IMR-90 (cell line): ENCODE results near the gene GNAT3. TPM values are rescaled to one million over a fixed set of nuclear protein-coding genes. Genes with fewer than 3 reads are reported as not detected.

Source experiments
- ATAC-seq: fragments of 200-7000 bp; cut with Tn5 transposase; 2 replicates; pipeline ENCODE4 v1.9.1; 2020; ENCODE audit warnings: low read depth, mild to moderate bottlenecking, moderate library complexity
- BruUV-seq: library from RNA; stranded (reverse); fragments of 400-500 nt; replicated peaks from 2 replicates; lab custom pipeline; 2021; lab: Mats Ljungman, UMichigan
- CTCF ChIA-PET: fragments of 300-600 bp; formaldehyde crosslinking; extraction: SDS; loops from one replicate; lab custom pipeline; 2021; ENCODE audit warnings: antibody characterized with exemption; lab: Yijun Ruan, JAX
- POLR2A ChIA-PET: fragments of 300-600 bp; sonication (Branson Sonifier 250); formaldehyde crosslinking; loops from one replicate; lab custom pipeline; 2022; ENCODE audit warnings: antibody characterized with exemption; ENCODE audit not compliant: unreplicated experiment; lab: Charles Lee
- DNase-seq: peaks from one replicate; pipeline ENCODE4 v3.0.0; 2013
- H2AFZ ChIP-seq: replicated peaks from 2 replicates; pipeline ENCODE3; 2013; ENCODE audit warnings: low read length, mild to moderate bottlenecking; ENCODE audit not compliant: poor library complexity
- H2AK5ac ChIP-seq: 2 replicates; pipeline ENCODE4 v1.6.1; 2013; ENCODE audit warnings: low read depth, low read length, inconsistent platforms
- H2AK9ac ChIP-seq: replicated peaks from 2 replicates; pipeline ENCODE3; 2013; ENCODE audit warnings: mild to moderate bottlenecking, low read depth, low read length, moderate library complexity; ENCODE audit not compliant: poor library complexity
- H2BK120ac ChIP-seq: 2 replicates; pipeline ENCODE4 v1.6.1; 2013; ENCODE audit warnings: low read depth, low read length, inconsistent platforms
- H2BK15ac ChIP-seq: 3 replicates; pipeline ENCODE4 v1.6.1; 2013; ENCODE audit warnings: low read depth, low read length, inconsistent platforms
- H2BK20ac ChIP-seq: 2 replicates; pipeline ENCODE4 v1.6.1; 2013; ENCODE audit warnings: low read depth, mild to moderate bottlenecking, inconsistent platforms, low read length, moderate library complexity
- H2BK5ac ChIP-seq: 2 replicates; pipeline ENCODE4 v1.6.1; 2013; ENCODE audit warnings: mild to moderate bottlenecking, low read depth, low read length, inconsistent platforms; ENCODE audit not compliant: poor library complexity, severe bottlenecking
- H3K14ac ChIP-seq: replicated peaks from 2 replicates; pipeline ENCODE4 v1.6.1; 2013; ENCODE audit warnings: low read depth, low read length, inconsistent platforms
- H3K18ac ChIP-seq: 2 replicates; pipeline ENCODE4 v1.6.1; 2013; ENCODE audit warnings: low read depth, low read length, control low read depth
- H3K23ac ChIP-seq: 2 replicates; pipeline ENCODE4 v1.6.1; 2013; ENCODE audit warnings: low read depth, low read length, inconsistent platforms
- H3K27ac ChIP-seq: 2 replicates; pipeline ENCODE4 v1.5.1; 2013; ENCODE audit warnings: mild to moderate bottlenecking, control low read depth, low read length; ENCODE audit not compliant: insufficient read depth
- H3K27me3 ChIP-seq: 2 replicates; pipeline ENCODE4 v1.6.1; 2013; ENCODE audit warnings: low read length; ENCODE audit not compliant: control insufficient read depth, insufficient read depth
- H3K36me3 ChIP-seq: 2 replicates; pipeline ENCODE4 v1.6.1; 2013; ENCODE audit warnings: low read length, mixed read lengths; ENCODE audit not compliant: control insufficient read depth, insufficient read depth
- H3K4ac ChIP-seq: 2 replicates; pipeline ENCODE4 v1.6.1; 2013; ENCODE audit warnings: low read depth, low read length, inconsistent platforms
- H3K4me1 ChIP-seq: 2 replicates; pipeline ENCODE4 v1.6.1; 2013; ENCODE audit warnings: low read length, mixed read lengths; ENCODE audit not compliant: control insufficient read depth, insufficient read depth
- H3K4me2 ChIP-seq: 2 replicates; pipeline ENCODE4 v1.6.1; 2013; ENCODE audit warnings: low read depth, mild to moderate bottlenecking, control low read depth, low read length, moderate library complexity
- H3K4me3 ChIP-seq: 2 replicates; pipeline ENCODE4 v1.5.1; 2013; ENCODE audit warnings: low read depth, mild to moderate bottlenecking, control low read depth, low read length, moderate library complexity; ENCODE audit not compliant: insufficient read depth
- H3K56ac ChIP-seq: 2 replicates; pipeline ENCODE4 v1.6.1; 2013; ENCODE audit warnings: low read length, inconsistent platforms; ENCODE audit not compliant: insufficient read depth; ENCODE audit errors: extremely low read depth
- H3K79me1 ChIP-seq, 2 experiments: 2 replicates each; pipeline ENCODE4 v1.6.1; 2013; ENCODE audit warnings: low read length in 2 of 2, inconsistent platforms in 1 of 2, low read depth in 1 of 2
- H3K9ac ChIP-seq: 2 replicates; pipeline ENCODE4 v1.6.1; 2013; ENCODE audit warnings: low read depth, low read length, control low read depth
- H3K9me1 ChIP-seq: 2 replicates; pipeline ENCODE4 v1.6.1; 2013; ENCODE audit warnings: low read length, inconsistent platforms; ENCODE audit not compliant: insufficient read depth
- H3K9me3 ChIP-seq: 2 replicates; pipeline ENCODE4 v1.6.1; 2013; ENCODE audit warnings: low read length; ENCODE audit not compliant: control insufficient read depth, insufficient read depth
- H4K20me1 ChIP-seq: 2 replicates; pipeline ENCODE4 v1.6.1; 2013; ENCODE audit warnings: low read length, inconsistent platforms; ENCODE audit not compliant: insufficient read depth
- H4K5ac ChIP-seq: 2 replicates; pipeline ENCODE4 v1.6.1; 2013; ENCODE audit warnings: mild to moderate bottlenecking, low read depth, low read length, control low read depth
- H4K8ac ChIP-seq, 2 experiments: 2 replicates each; pipeline ENCODE4 v1.6.1; 2013; ENCODE audit warnings: low read depth in 2 of 2, low read length in 2 of 2, control low read depth in 1 of 2, inconsistent platforms in 1 of 2
- H4K91ac ChIP-seq: 2 replicates; pipeline ENCODE4 v1.6.1; 2013; ENCODE audit warnings: low read depth, low read length, inconsistent platforms; ENCODE audit not compliant: insufficient read depth
- CEBPB ChIP-seq: IDR thresholded peaks from 2 replicates; pipeline ENCODE4 v1.6.1; 2012; ENCODE audit warnings: low read depth, low read length, improper control_type of control experiment
- NFE2L2 ChIP-seq: fragments of 150-350 bp; IDR thresholded peaks from 2 replicates; pipeline ENCODE4 v1.6.1; 2016; ENCODE audit warnings: low read depth, mild to moderate bottlenecking, low read length
- WGBS, 2 experiments: methylation state at CpG; one replicate each; pipeline versions ENCODE4 v1.1.5 to v1.1.7; 2013; ENCODE audit warnings: missing lambda C conversion rate in 2 of 2; ENCODE audit not compliant: insufficient read length in 1 of 2; ENCODE audit errors: extremely low coverage in 2 of 2; 5-methylcytosine and 5-hydroxymethylcytosine counted together
- dilution Hi-C: fragments of 300-500 bp; cut with HindIII; formaldehyde crosslinking; loops from one replicate; pipeline ENCODE4 v1.14.3; 2018; ENCODE audit warnings: low sequenced_read_pairs; ENCODE audit not compliant: unreplicated experiment
- in situ Hi-C: fragments of 300-500 bp; cut with MboI; formaldehyde crosslinking; loops from 3 replicates; pipeline ENCODE4 v1.14.3; 2019; ENCODE audit warnings: low sequenced_read_pairs, inconsistent platforms, mixed read lengths
- intact Hi-C: fragments of 100-400 bp; cut with micrococcal nuclease; formaldehyde crosslinking; loops from 2 replicates; pipeline ENCODE4 v1.10.0; 2022
- polyA plus RNA-seq, 3 experiments: library from polyadenylated mRNA; depleted of rRNA; stranded (reverse); fragments of >200 nt; gene quantifications; 2 replicates each; pipeline ENCODE4 v1.2.3, GENCODE V29; 2012; ENCODE audit warnings: low replicate concordance in 1 of 3
- total RNA-seq: library from RNA; depleted of rRNA; stranded (reverse); fragments of >200 nt; gene quantifications from 2 replicates; pipeline ENCODE4 v1.2.3, GENCODE V29; 2012

The GNAT3 gene
- total and polyA plus RNA-seq, 2 of the 4 experiments (the other 2 are of a cell fraction) = not detected

- dilution Hi-C loops = no loop called here
- no peaks in the 10 kb centered on the region for H3K9me3 ChIP-seq
- H3K27ac ChIP-seq = no peak overlapping the region
- H3K4me3 ChIP-seq = no peak overlapping the region
- no peak overlapping the region for H2AFZ ChIP-seq
- ATAC-seq (no peak), DNase-seq (peak; percentile 21)
- H3K18ac ChIP-seq = no peak overlapping the region
- no peak overlapping the region for H3K9ac ChIP-seq
- no peak overlapping the region for H2BK20ac ChIP-seq
- H4K8ac ChIP-seq = no peak overlapping the region
- ChIA-PET POLR2A (no interaction called here), CTCF (no interaction called here)
- in situ Hi-C loops = no loop called here
- no peaks in the 10 kb centered on the region for H3K9me1 ChIP-seq
- no peak overlapping the region for H2BK15ac ChIP-seq
- no peak overlapping the region for H2AK9ac ChIP-seq
- H3K14ac ChIP-seq = 0 out of 2 replicates have a peak overlapping the region, but pooled peaks have one; percentile 40
- no peak overlapping the region for H3K23ac ChIP-seq
- no CpG with 5 or more reads among the region's 2 CpGs for WGBS, 2 experiments
- TF ChIP-seq NFE2L2 (no peak), CEBPB (peak; percentile 33; the same call in 1 of the 2 replicates)
- H4K91ac ChIP-seq = no peak overlapping the region
- H2AK5ac ChIP-seq = no peak overlapping the region
- BruUV-seq = no TSS peak
- no peaks in the 10 kb centered on the region for H4K20me1 ChIP-seq
- H2BK120ac ChIP-seq = no peak overlapping the region
- H2BK5ac ChIP-seq = no peak overlapping the region
- H3K4me2 ChIP-seq = no peak overlapping the region
- no peaks in the 10 kb centered on the region for H3K79me1 ChIP-seq
- no peak overlapping the region for H3K56ac ChIP-seq
- no peaks in the 10 kb centered on the region for H3K27me3 ChIP-seq
- H3K4ac ChIP-seq = no peak overlapping the region
- H3K36me3 ChIP-seq = no peaks in the 10 kb centered on the region
- intact Hi-C loops = no loop called here
- H4K5ac ChIP-seq = no peak overlapping the region
- peaks cover 3% of the 10 kb centered on the region; the same call in 1 of the 2 replicates for H3K4me1 ChIP-seq
Observed at GRCh38 chr7:80520199-80520598, 8.3 kb upstream of the GNAT3 start.
